Activated CD4-positive, alpha-beta T cell treated with anti-CD3 and anti-CD28 coated beads, Interleukin-2, amount 50 U/mL, for 4 hours (primary cell): ENCODE data around the gene SRCIN1.

Experiments used
- DNase-seq, 2 experiments: peaks; one replicate each; pipeline ENCODE4 v3.0.0-alpha.2; 2020

Gene SRCIN1

GRCh38 chr17:38613981-38614779 lies 8.4 kb upstream of the SRCIN1 start:
- DNase-seq, result no peak

GRCh38 chr17:38613525-38613980 lies 7.8 kb upstream of the SRCIN1 start:
- DNase-seq, result no peak

- DNase-seq, result no peak
Measured at GRCh38 chr17:38611872-38612376, 6.2 kb upstream of the SRCIN1 start.

- no peak for DNase-seq
Measured at GRCh38 chr17:38611070-38611786, 5.5 kb upstream of the SRCIN1 start.

GRCh38 chr17:38609280-38610031 lies 3.7 kb upstream of the SRCIN1 start:
- DNase-seq, result no peak

GRCh38 chr17:38608648-38609047 lies 2.9 kb upstream of the SRCIN1 start:
- no peak for DNase-seq

GRCh38 chr17:38606646-38607611 lies 1.2 kb upstream of the SRCIN1 start:
- no peak for DNase-seq

GRCh38 chr17:38605411-38605840 lies 326 bp downstream of the SRCIN1 start:
- DNase-seq, result no peak

GRCh38 chr17:38604479-38605403 lies 1.0 kb downstream of the SRCIN1 start:
- DNase-seq, result peak in 1 of 2 experiments; percentile 22

- no peak for DNase-seq
Measured at GRCh38 chr17:38603786-38604478, 1.8 kb downstream of the SRCIN1 start.

- no peak for DNase-seq
Measured at GRCh38 chr17:38602956-38603785, 2.6 kb downstream of the SRCIN1 start.

GRCh38 chr17:38602453-38602852 lies 3.3 kb downstream of the SRCIN1 start:
- no peak for DNase-seq

GRCh38 chr17:38601539-38602351 lies 4.0 kb downstream of the SRCIN1 start:
- DNase-seq, result no peak

GRCh38 chr17:38600906-38601305 lies 4.8 kb downstream of the SRCIN1 start:
- no peak for DNase-seq

- no peak for DNase-seq
Measured at GRCh38 chr17:38600416-38600815, 5.3 kb downstream of the SRCIN1 start.

- no peak for DNase-seq
Measured at GRCh38 chr17:38599398-38599856, 6.3 kb downstream of the SRCIN1 start.

- DNase-seq, result no peak
Measured at GRCh38 chr17:38598995-38599394, 6.8 kb downstream of the SRCIN1 start.

- no peak for DNase-seq
Measured at GRCh38 chr17:38598536-38598935, 7.2 kb downstream of the SRCIN1 start.
